HEK293T (cell line): ENCODE results near the gene DLG2.
"Not testable (repeated sequence)": the region's sequence is repeated elsewhere in the genome, so short reads cannot be mapped to it uniquely, and the experiment has no call there.

ENCODE experiments used
- CTCF ChIA-PET: fragments of 350-600 bp; formaldehyde crosslinking; extraction: SDS; loops from one replicate; lab custom pipeline; 2021; ENCODE audit warnings: antibody characterized with exemption, inconsistent platforms; lab: Yijun Ruan, JAX
- POLR2A ChIA-PET: fragments of 350-600 bp; formaldehyde crosslinking; extraction: SDS; loops from one replicate; lab custom pipeline; 2020; ENCODE audit warnings: antibody characterized with exemption, inconsistent platforms; lab: Yijun Ruan, JAX
- DNase-seq: peaks from one replicate; pipeline ENCODE4 v3.0.0; 2012; ENCODE audit warnings: mixed read lengths; ENCODE audit errors: extremely low spot score
- ARNT ChIP-seq: fragments of 450-650 bp; IDR thresholded peaks from 2 replicates; pipeline ENCODE4 v1.6.1; 2017; ENCODE audit warnings: mild to moderate bottlenecking
- BHLHE40 ChIP-seq: fragments of 450-650 bp; IDR thresholded peaks from 2 replicates; pipeline ENCODE4 v1.6.1; 2016; ENCODE audit warnings: mild to moderate bottlenecking, moderate library complexity, borderline replicate concordance
- CTBP1 ChIP-seq: fragments of 450-650 bp; IDR thresholded peaks from 2 replicates; pipeline ENCODE4 v1.6.1; 2016; ENCODE audit warnings: borderline replicate concordance
- ELF4 ChIP-seq: fragments of 450-650 bp; IDR thresholded peaks from 2 replicates; pipeline ENCODE4 v1.6.1; 2017; ENCODE audit warnings: antibody characterized with exemption
- FOXA1 ChIP-seq: fragments of 450-650 bp; IDR thresholded peaks from 2 replicates; pipeline ENCODE4 v1.6.1; 2016; ENCODE audit warnings: mild to moderate bottlenecking
- FOXK2 ChIP-seq: fragments of 450-650 bp; IDR thresholded peaks from 2 replicates; pipeline ENCODE4 v1.6.1; 2016; ENCODE audit warnings: mild to moderate bottlenecking
- FOXM1 ChIP-seq: fragments of 450-650 bp; IDR thresholded peaks from 2 replicates; pipeline ENCODE4 v1.6.1; 2017; ENCODE audit warnings: mild to moderate bottlenecking, borderline replicate concordance
- HDGF ChIP-seq: fragments of 450-650 bp; IDR thresholded peaks from 2 replicates; pipeline ENCODE4 v1.6.1; 2017; ENCODE audit warnings: antibody characterized with exemption, borderline replicate concordance
- L3MBTL2 ChIP-seq: fragments of 450-650 bp; conservative IDR thresholded peaks from 2 replicates; pipeline ENCODE4 v1.6.1; 2016; ENCODE audit warnings: mild to moderate bottlenecking
- LEF1 ChIP-seq: fragments of 450-650 bp; IDR thresholded peaks from 2 replicates; pipeline ENCODE4 v1.6.1; 2017; ENCODE audit warnings: mild to moderate bottlenecking, borderline replicate concordance
- NFRKB ChIP-seq: fragments of 450-650 bp; IDR thresholded peaks from 2 replicates; pipeline ENCODE4 v1.6.1; 2016; ENCODE audit warnings: mild to moderate bottlenecking, moderate library complexity
- PKNOX1 ChIP-seq: fragments of 450-650 bp; IDR thresholded peaks from 2 replicates; pipeline ENCODE4 v1.6.1; 2016
- SP1 ChIP-seq: fragments of 450-650 bp; IDR thresholded peaks from 2 replicates; pipeline ENCODE4 v1.6.1; 2017
- SUZ12 ChIP-seq: fragments of 450-650 bp; IDR thresholded peaks from 2 replicates; pipeline ENCODE4 v1.6.1; 2016; ENCODE audit warnings: mild to moderate bottlenecking
- TARDBP ChIP-seq: fragments of 450-650 bp; IDR thresholded peaks from 2 replicates; pipeline ENCODE4 v1.6.1; 2016
- ZNF384 ChIP-seq: fragments of 450-650 bp; IDR thresholded peaks from 2 replicates; pipeline ENCODE4 v1.6.1; 2016

Gene DLG2

GRCh38 chr11:84990141-84990540 lies 637.0 kb downstream of the DLG2 start:
- CTCF ChIA-PET: no interaction called here
- POLR2A ChIA-PET: no interaction called here
- TF ChIP-seq SUZ12 (no peak), FOXA1 (no peak), ZNF384 (no peak), TARDBP (no peak), FOXM1 (no peak), HDGF (no peak), NFRKB (no peak), SP1 (no peak)
- DNase-seq: no peak

DNA sequence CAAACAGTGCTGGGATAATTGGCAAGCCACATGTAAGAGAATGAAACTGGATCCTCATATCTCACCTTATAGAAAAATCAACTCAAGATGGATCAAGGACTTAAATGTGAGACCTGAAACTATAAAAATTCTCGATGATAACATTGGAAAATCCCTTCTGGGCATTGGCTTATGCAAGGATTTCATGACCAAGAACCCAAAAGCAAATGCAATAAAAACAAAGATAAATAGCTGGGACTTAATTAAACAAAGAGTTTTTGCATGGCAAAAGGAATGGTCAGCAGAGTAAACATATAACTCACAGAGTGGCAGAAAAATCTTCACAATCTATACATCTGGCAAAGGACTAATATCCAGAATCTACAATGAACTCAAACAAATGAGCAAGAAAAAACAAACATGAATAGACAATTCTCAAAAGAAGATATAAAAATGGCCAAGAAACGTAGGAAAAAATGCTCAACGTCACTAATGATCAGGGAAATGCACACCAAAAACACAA lies 639.4 kb downstream of the DLG2 start:
- CTCF ChIA-PET, POLR2A ChIA-PET, DNase-seq: not testable (repeated sequence)

DNA sequence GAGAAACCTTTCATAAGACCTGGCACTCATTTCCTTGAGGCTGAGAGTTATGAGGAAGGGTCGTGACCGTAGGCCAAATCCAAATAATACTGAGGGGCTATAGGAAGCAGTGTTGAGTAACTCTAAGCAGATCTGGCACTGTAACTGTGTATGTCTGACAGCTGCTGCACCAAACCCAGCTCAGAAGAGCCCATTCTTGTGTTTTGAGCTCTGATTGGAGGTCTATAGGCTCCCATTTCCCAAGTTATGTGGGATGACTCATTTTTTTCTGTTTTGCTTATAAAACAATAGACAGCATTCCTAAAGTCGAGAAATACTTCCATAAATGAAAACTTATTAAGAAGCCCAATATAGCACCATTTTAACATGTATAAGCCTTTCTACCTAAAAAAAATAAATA lies 645.8 kb downstream of the DLG2 start:
- ChIA-PET POLR2A (no interaction called here), CTCF (interaction anchor here (1.2 kb wide), 1 partner anchor 13 kb away, joined by 3 read pairs; no protein-coding TSS in a partner anchor)
- TF ChIP-seq LEF1 (no peak), SUZ12 (no peak), TARDBP (no peak), FOXA1 (no peak), ARNT (no peak), BHLHE40 (no peak), ZNF384 (no peak), FOXM1 (no peak), HDGF (no peak), ELF4 (no peak)
- DNase-seq: no peak

DNA sequence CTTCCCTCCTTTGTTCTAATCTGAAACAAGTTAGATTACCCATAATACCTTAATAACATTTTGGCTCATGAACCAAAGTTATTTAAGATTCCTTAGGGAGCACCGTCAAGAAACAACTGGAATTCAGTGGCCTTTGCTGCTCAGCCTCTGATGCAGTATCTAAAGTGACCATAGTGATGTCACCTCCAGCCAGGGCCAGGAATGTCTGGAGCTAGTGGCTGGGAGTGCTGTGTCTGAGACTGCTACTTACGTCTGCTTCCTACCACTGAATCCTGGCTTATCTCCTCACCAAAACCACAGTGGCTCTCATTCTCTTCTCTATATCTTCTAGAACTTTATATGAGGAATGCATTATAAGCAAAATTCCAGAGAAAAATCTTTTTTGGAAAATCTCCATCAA lies 658.0 kb downstream of the DLG2 start:
- TF ChIP-seq SUZ12 (no peak), BHLHE40 (no peak), SP1 (no peak), CTBP1 (no peak), FOXA1 (no peak), ZNF384 (no peak), L3MBTL2 (no peak), FOXK2 (no peak), ELF4 (no peak), HDGF (no peak)
- CTCF ChIA-PET: no interaction called here
- no peak for DNase-seq
- POLR2A ChIA-PET: no interaction called here

DNA sequence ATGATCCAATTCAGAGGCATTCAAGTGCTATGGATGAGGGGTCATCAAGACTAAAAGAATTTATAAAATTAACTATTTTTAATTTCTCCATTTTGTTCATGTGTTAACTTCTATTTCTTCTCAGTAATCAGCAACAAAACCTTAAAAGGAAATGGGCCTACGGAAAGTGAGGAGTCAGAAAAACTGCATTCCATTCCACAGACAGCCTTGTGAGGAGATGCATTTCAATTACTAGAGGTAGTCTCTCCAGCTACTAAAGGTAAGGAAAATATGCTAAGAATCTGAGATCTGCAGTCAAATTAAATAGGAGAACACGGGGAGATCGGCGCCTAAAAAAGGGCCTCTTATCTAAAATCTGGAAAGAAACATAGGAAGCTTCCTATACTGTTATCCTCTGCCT lies 661.7 kb downstream of the DLG2 start:
- no peak for TF ChIP-seq ELF4
- TF ChIP-seq HDGF: no peak
- no peak for TF ChIP-seq CTBP1
- no peak for TF ChIP-seq FOXM1
- no peak for TF ChIP-seq SUZ12
- TF ChIP-seq ARNT: no peak
- no peak for TF ChIP-seq TARDBP
- TF ChIP-seq L3MBTL2: no peak
- no peak for TF ChIP-seq SP1
- no peak for TF ChIP-seq FOXA1
- no peak for TF ChIP-seq LEF1
- no peak for TF ChIP-seq ZNF384
- no peak for TF ChIP-seq PKNOX1
- no peak for TF ChIP-seq BHLHE40
- TF ChIP-seq FOXK2: no peak
- no peak for TF ChIP-seq NFRKB
- DNase-seq: no peak
- ChIA-PET CTCF (no interaction called here), POLR2A (no interaction called here)

DNA sequence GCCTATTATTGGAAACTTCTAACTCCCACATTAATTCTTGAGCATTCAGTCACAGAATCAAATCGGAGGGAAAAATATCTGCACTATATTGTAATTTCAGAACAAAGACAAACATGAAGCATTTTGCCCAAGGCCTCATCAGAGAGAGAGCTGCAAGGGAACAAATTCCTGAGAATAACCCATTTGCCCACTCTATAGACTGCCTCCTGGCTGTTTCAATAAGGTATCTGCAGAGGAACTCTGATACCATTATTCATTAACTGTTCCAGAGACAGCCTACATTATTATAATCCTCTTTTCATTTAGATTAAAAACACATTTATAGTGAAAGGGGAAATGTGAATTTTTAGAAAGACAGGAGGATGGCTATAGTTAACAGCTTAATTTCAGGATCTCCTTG lies 663.9 kb downstream of the DLG2 start:
- ChIA-PET POLR2A (no interaction called here), CTCF (no interaction called here)
- no peak for DNase-seq
- TF ChIP-seq LEF1 (no peak), SP1 (no peak), FOXM1 (no peak), SUZ12 (no peak), ARNT (no peak), PKNOX1 (no peak)

GRCh38 chr11:84962018-84962417 lies 665.1 kb downstream of the DLG2 start:
- ChIA-PET POLR2A (no interaction called here), CTCF (no interaction called here)
- no peak for DNase-seq
- no peak for TF ChIP-seq ARNT
- TF ChIP-seq CTBP1: no peak
- no peak for TF ChIP-seq TARDBP
- TF ChIP-seq BHLHE40: no peak
- no peak for TF ChIP-seq LEF1
- no peak for TF ChIP-seq NFRKB
- no peak for TF ChIP-seq SP1
- no peak for TF ChIP-seq FOXK2
- TF ChIP-seq L3MBTL2: no peak
- no peak for TF ChIP-seq PKNOX1
- TF ChIP-seq HDGF: no peak
- TF ChIP-seq FOXM1: no peak
- no peak for TF ChIP-seq ELF4
